IMR-90 (cell line): ENCODE results near the gene CD300LF. TPM values are rescaled to one million over a fixed set of nuclear protein-coding genes. Genes with fewer than 3 reads are reported as not detected.

Experiments used
- ATAC-seq: fragments of 200-7000 bp; cut with Tn5 transposase; 2 replicates; pipeline ENCODE4 v1.9.1; 2020; ENCODE audit warnings: low read depth, mild to moderate bottlenecking, moderate library complexity
- BruUV-seq: library from RNA; stranded (reverse); fragments of 400-500 nt; replicated peaks from 2 replicates; lab custom pipeline; 2021; lab: Mats Ljungman, UMichigan
- CTCF ChIA-PET: fragments of 300-600 bp; formaldehyde crosslinking; extraction: SDS; loops from one replicate; lab custom pipeline; 2021; ENCODE audit warnings: antibody characterized with exemption; lab: Yijun Ruan, JAX
- POLR2A ChIA-PET: fragments of 300-600 bp; sonication (Branson Sonifier 250); formaldehyde crosslinking; loops from one replicate; lab custom pipeline; 2022; ENCODE audit warnings: antibody characterized with exemption; ENCODE audit not compliant: unreplicated experiment; lab: Charles Lee
- DNase-seq: peaks from one replicate; pipeline ENCODE4 v3.0.0; 2013
- H2AFZ ChIP-seq: replicated peaks from 2 replicates; pipeline ENCODE3; 2013; ENCODE audit warnings: low read length, mild to moderate bottlenecking; ENCODE audit not compliant: poor library complexity
- H2AK5ac ChIP-seq: 2 replicates; pipeline ENCODE4 v1.6.1; 2013; ENCODE audit warnings: low read depth, low read length, inconsistent platforms
- H2AK9ac ChIP-seq: replicated peaks from 2 replicates; pipeline ENCODE3; 2013; ENCODE audit warnings: mild to moderate bottlenecking, low read depth, low read length, moderate library complexity; ENCODE audit not compliant: poor library complexity
- H2BK120ac ChIP-seq: 2 replicates; pipeline ENCODE4 v1.6.1; 2013; ENCODE audit warnings: low read depth, low read length, inconsistent platforms
- H2BK15ac ChIP-seq: 3 replicates; pipeline ENCODE4 v1.6.1; 2013; ENCODE audit warnings: low read depth, low read length, inconsistent platforms
- H2BK20ac ChIP-seq: 2 replicates; pipeline ENCODE4 v1.6.1; 2013; ENCODE audit warnings: low read depth, mild to moderate bottlenecking, inconsistent platforms, low read length, moderate library complexity
- H2BK5ac ChIP-seq: 2 replicates; pipeline ENCODE4 v1.6.1; 2013; ENCODE audit warnings: mild to moderate bottlenecking, low read depth, low read length, inconsistent platforms; ENCODE audit not compliant: poor library complexity, severe bottlenecking
- H3K14ac ChIP-seq: replicated peaks from 2 replicates; pipeline ENCODE4 v1.6.1; 2013; ENCODE audit warnings: low read depth, low read length, inconsistent platforms
- H3K18ac ChIP-seq: 2 replicates; pipeline ENCODE4 v1.6.1; 2013; ENCODE audit warnings: low read depth, low read length, control low read depth
- H3K23ac ChIP-seq: 2 replicates; pipeline ENCODE4 v1.6.1; 2013; ENCODE audit warnings: low read depth, low read length, inconsistent platforms
- H3K27ac ChIP-seq: 2 replicates; pipeline ENCODE4 v1.5.1; 2013; ENCODE audit warnings: mild to moderate bottlenecking, control low read depth, low read length; ENCODE audit not compliant: insufficient read depth
- H3K27me3 ChIP-seq: 2 replicates; pipeline ENCODE4 v1.6.1; 2013; ENCODE audit warnings: low read length; ENCODE audit not compliant: control insufficient read depth, insufficient read depth
- H3K36me3 ChIP-seq: 2 replicates; pipeline ENCODE4 v1.6.1; 2013; ENCODE audit warnings: low read length, mixed read lengths; ENCODE audit not compliant: control insufficient read depth, insufficient read depth
- H3K4ac ChIP-seq: 2 replicates; pipeline ENCODE4 v1.6.1; 2013; ENCODE audit warnings: low read depth, low read length, inconsistent platforms
- H3K4me1 ChIP-seq: 2 replicates; pipeline ENCODE4 v1.6.1; 2013; ENCODE audit warnings: low read length, mixed read lengths; ENCODE audit not compliant: control insufficient read depth, insufficient read depth
- H3K4me2 ChIP-seq: 2 replicates; pipeline ENCODE4 v1.6.1; 2013; ENCODE audit warnings: low read depth, mild to moderate bottlenecking, control low read depth, low read length, moderate library complexity
- H3K4me3 ChIP-seq: 2 replicates; pipeline ENCODE4 v1.5.1; 2013; ENCODE audit warnings: low read depth, mild to moderate bottlenecking, control low read depth, low read length, moderate library complexity; ENCODE audit not compliant: insufficient read depth
- H3K56ac ChIP-seq: 2 replicates; pipeline ENCODE4 v1.6.1; 2013; ENCODE audit warnings: low read length, inconsistent platforms; ENCODE audit not compliant: insufficient read depth; ENCODE audit errors: extremely low read depth
- H3K79me1 ChIP-seq, 2 experiments: 2 replicates each; pipeline ENCODE4 v1.6.1; 2013; ENCODE audit warnings: low read length in 2 of 2, inconsistent platforms in 1 of 2, low read depth in 1 of 2
- H3K9ac ChIP-seq: 2 replicates; pipeline ENCODE4 v1.6.1; 2013; ENCODE audit warnings: low read depth, low read length, control low read depth
- H3K9me1 ChIP-seq: 2 replicates; pipeline ENCODE4 v1.6.1; 2013; ENCODE audit warnings: low read length, inconsistent platforms; ENCODE audit not compliant: insufficient read depth
- H3K9me3 ChIP-seq: 2 replicates; pipeline ENCODE4 v1.6.1; 2013; ENCODE audit warnings: low read length; ENCODE audit not compliant: control insufficient read depth, insufficient read depth
- H4K20me1 ChIP-seq: 2 replicates; pipeline ENCODE4 v1.6.1; 2013; ENCODE audit warnings: low read length, inconsistent platforms; ENCODE audit not compliant: insufficient read depth
- H4K5ac ChIP-seq: 2 replicates; pipeline ENCODE4 v1.6.1; 2013; ENCODE audit warnings: mild to moderate bottlenecking, low read depth, low read length, control low read depth
- H4K8ac ChIP-seq, 2 experiments: 2 replicates each; pipeline ENCODE4 v1.6.1; 2013; ENCODE audit warnings: low read depth in 2 of 2, low read length in 2 of 2, control low read depth in 1 of 2, inconsistent platforms in 1 of 2
- H4K91ac ChIP-seq: 2 replicates; pipeline ENCODE4 v1.6.1; 2013; ENCODE audit warnings: low read depth, low read length, inconsistent platforms; ENCODE audit not compliant: insufficient read depth
- BHLHE40 ChIP-seq: fragments of 150-350 bp; IDR thresholded peaks from 2 replicates; pipeline ENCODE4 v1.6.1; 2016; ENCODE audit warnings: mild to moderate bottlenecking, low read depth, low read length
- CEBPB ChIP-seq: IDR thresholded peaks from 2 replicates; pipeline ENCODE4 v1.6.1; 2012; ENCODE audit warnings: low read depth, low read length, improper control_type of control experiment
- CHD1 ChIP-seq: IDR thresholded peaks from 2 replicates; pipeline ENCODE4 v1.6.1; 2012; ENCODE audit warnings: low read depth, low read length, improper control_type of control experiment
- CTCF ChIP-seq: conservative IDR thresholded peaks from 2 replicates; pipeline ENCODE4 v1.5.1; 2012; ENCODE audit warnings: mild to moderate bottlenecking, low read depth, low read length, improper control_type of control experiment
- ELK1 ChIP-seq: fragments of 150-350 bp; IDR thresholded peaks from 2 replicates; pipeline ENCODE4 v1.6.1; 2016; ENCODE audit warnings: low read depth, mild to moderate bottlenecking, low read length, moderate library complexity, borderline replicate concordance
- FOS ChIP-seq: fragments of 150-350 bp; IDR thresholded peaks from 2 replicates; pipeline ENCODE4 v1.6.1; 2016; ENCODE audit warnings: low read depth, low read length
- MAFK ChIP-seq: IDR thresholded peaks from 2 replicates; pipeline ENCODE4 v1.6.1; 2012; ENCODE audit warnings: low read depth, low read length, improper control_type of control experiment
- MXI1 ChIP-seq: IDR thresholded peaks from 2 replicates; pipeline ENCODE4 v1.6.1; 2012; ENCODE audit warnings: low read depth, mild to moderate bottlenecking, low read length, moderate library complexity, borderline replicate concordance
- NFE2L2 ChIP-seq: fragments of 150-350 bp; IDR thresholded peaks from 2 replicates; pipeline ENCODE4 v1.6.1; 2016; ENCODE audit warnings: low read depth, mild to moderate bottlenecking, low read length
- POLR2A ChIP-seq: IDR thresholded peaks from 2 replicates; pipeline ENCODE4 v1.6.1; 2012; ENCODE audit warnings: mild to moderate bottlenecking, low read depth, low read length
- RCOR1 ChIP-seq: IDR thresholded peaks from 2 replicates; pipeline ENCODE4 v1.6.1; 2012; ENCODE audit warnings: mild to moderate bottlenecking, low read length, improper control_type of control experiment; ENCODE audit not compliant: insufficient replicate concordance
- RFX5 ChIP-seq: IDR thresholded peaks from 2 replicates; pipeline ENCODE4 v1.8.0; 2012; ENCODE audit warnings: low read depth, mild to moderate bottlenecking, low read length, moderate library complexity
- SMC3 ChIP-seq: fragments of 150-350 bp; IDR thresholded peaks from 2 replicates; pipeline ENCODE4 v1.6.1; 2016; ENCODE audit warnings: low read depth, mild to moderate bottlenecking, antibody characterized with exemption, low read length, moderate library complexity
- WGBS, 2 experiments: methylation state at CpG; one replicate each; pipeline versions ENCODE4 v1.1.5 to v1.1.7; 2013; ENCODE audit warnings: missing lambda C conversion rate in 2 of 2; ENCODE audit not compliant: insufficient read length in 1 of 2; ENCODE audit errors: extremely low coverage in 2 of 2; 5-methylcytosine and 5-hydroxymethylcytosine counted together
- dilution Hi-C: fragments of 300-500 bp; cut with HindIII; formaldehyde crosslinking; loops from one replicate; pipeline ENCODE4 v1.14.3; 2018; ENCODE audit warnings: low sequenced_read_pairs; ENCODE audit not compliant: unreplicated experiment
- in situ Hi-C: fragments of 300-500 bp; cut with MboI; formaldehyde crosslinking; loops from 3 replicates; pipeline ENCODE4 v1.14.3; 2019; ENCODE audit warnings: low sequenced_read_pairs, inconsistent platforms, mixed read lengths
- intact Hi-C: fragments of 100-400 bp; cut with micrococcal nuclease; formaldehyde crosslinking; loops from 2 replicates; pipeline ENCODE4 v1.10.0; 2022
- polyA plus RNA-seq, 3 experiments: library from polyadenylated mRNA; depleted of rRNA; stranded (reverse); fragments of >200 nt; gene quantifications; 2 replicates each; pipeline ENCODE4 v1.2.3, GENCODE V29; 2012; ENCODE audit warnings: low replicate concordance in 1 of 3
- total RNA-seq: library from RNA; depleted of rRNA; stranded (reverse); fragments of >200 nt; gene quantifications from 2 replicates; pipeline ENCODE4 v1.2.3, GENCODE V29; 2012

CD300LF gene
- total and polyA plus RNA-seq, 2 of the 4 experiments (the other 2 are of a cell fraction), result not detected

- CTCF ChIA-PET, result no interaction called here
- H3K27ac ChIP-seq, result no peak overlapping the region
- H2BK5ac ChIP-seq, result no peak overlapping the region
- DNase-seq (no peak), ATAC-seq (no peak)
- no peaks in the 10 kb centered on the region for H3K36me3 ChIP-seq
- H3K27me3 ChIP-seq, result no peaks in the 10 kb centered on the region; the same call in 1 of the 2 replicates
- H4K8ac ChIP-seq, result no peak overlapping the region
- no peak overlapping the region for H3K4ac ChIP-seq
- H2AK5ac ChIP-seq, result no peak overlapping the region
- intact Hi-C loops (no loop called here), dilution Hi-C loops (no loop called here), in situ Hi-C loops (no loop called here)
- H3K23ac ChIP-seq, result no peak overlapping the region
- H2AK9ac ChIP-seq, result no peak overlapping the region
- H2BK20ac ChIP-seq, result no peak overlapping the region
- 48% methylated on average over 3 of the region's 5 CpGs; no CpG with 5 or more reads in 1 of the 2 experiments for WGBS, 2 experiments
- H3K56ac ChIP-seq, result no peak overlapping the region
- H3K14ac ChIP-seq, result no peak overlapping the region
- H4K5ac ChIP-seq, result no peak overlapping the region
- POLR2A ChIA-PET, result no interaction called here
- no peak overlapping the region for H2BK120ac ChIP-seq
- H2BK15ac ChIP-seq, result no peak overlapping the region
- no peak overlapping the region for H4K91ac ChIP-seq
- no peaks in the 10 kb centered on the region for H3K79me1 ChIP-seq
- TF ChIP-seq RCOR1 (no peak), ELK1 (no peak), MXI1 (no peak), CHD1 (no peak), NFE2L2 (no peak), RFX5 (no peak), MAFK (no peak), BHLHE40 (no peak), CTCF (no peak), FOS (no peak), POLR2A (no peak), SMC3 (no peak), CEBPB (no peak)
- H3K4me3 ChIP-seq, result no peak overlapping the region
- H3K18ac ChIP-seq, result no peak overlapping the region
- no peaks in the 10 kb centered on the region for H3K9me1 ChIP-seq
- no TSS peak for BruUV-seq
- H3K4me1 ChIP-seq, result no peaks in the 10 kb centered on the region
- peaks cover under 1% of the 10 kb centered on the region; the same call in 1 of the 2 replicates for H3K9me3 ChIP-seq
- H4K20me1 ChIP-seq, result no peaks in the 10 kb centered on the region
- H2AFZ ChIP-seq, result no peak overlapping the region
- H3K4me2 ChIP-seq, result no peak overlapping the region
- no peak overlapping the region for H3K9ac ChIP-seq
Observed at GRCh38 chr17:74723891-74724290, 11.2 kb upstream of the CD300LF start.
